ENCODE data around the gene GAS2.

The GAS2 gene

GRCh38 chr11:22671751-22672150, 5.3 kb downstream of the GAS2 start:
- no peak for DNase-seq (ENCODE audit: low read depth in 2 of 2, low spot score in 1 of 2)

GRCh38 chr11:22674470-22675439, 8.3 kb downstream of the GAS2 start:
- no peak for DNase-seq (ENCODE audit: low read depth in 2 of 2, low spot score in 1 of 2)

GRCh38 chr11:22677153-22677903, 10.9 kb downstream of the GAS2 start:
- DNase-seq (ENCODE audit: low read depth in 2 of 2, low spot score in 1 of 2) = no peak

- DNase-seq (ENCODE audit: low read depth in 2 of 2, low spot score in 1 of 2) = no peak
Observed at GRCh38 chr11:22680628-22681027, 14.2 kb downstream of the GAS2 start.

DNA sequence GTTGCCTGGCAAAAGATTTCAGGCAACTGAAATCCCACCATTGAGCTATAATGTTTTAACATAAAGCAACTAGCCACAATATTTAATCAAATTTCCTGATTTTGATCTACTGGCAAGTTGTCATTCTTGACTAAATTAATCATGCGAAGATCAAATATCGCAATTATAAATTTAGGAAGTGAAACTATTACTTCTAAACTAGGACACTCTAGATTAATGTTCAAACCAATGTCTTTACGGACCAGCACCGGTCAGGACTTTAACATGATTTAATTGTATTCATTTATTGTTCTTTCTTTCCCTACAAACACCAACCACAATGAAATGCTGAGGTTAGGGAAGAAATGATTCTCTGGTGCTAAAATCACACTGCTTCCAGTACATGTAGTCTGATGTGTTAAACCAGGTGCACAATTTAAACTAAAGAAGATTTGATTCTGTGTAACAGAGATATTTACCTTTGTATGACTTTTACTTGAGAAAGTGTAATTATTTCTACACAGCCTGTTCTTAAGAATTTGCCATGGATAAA, 14.9 kb downstream of the GAS2 start:
- no peak for DNase-seq (ENCODE audit: low read depth in 2 of 2, low spot score in 1 of 2)

- no peak for DNase-seq (ENCODE audit: low read depth in 2 of 2, low spot score in 1 of 2)
Observed at GRCh38 chr11:22684082-22684481, 17.7 kb downstream of the GAS2 start.

GRCh38 chr11:22685111-22685510, 18.7 kb downstream of the GAS2 start:
- DNase-seq (ENCODE audit: low read depth in 2 of 2, low spot score in 1 of 2) = no peak

- DNase-seq (ENCODE audit: low read depth in 2 of 2, low spot score in 1 of 2) = no peak
Observed at GRCh38 chr11:22688914-22689313, 22.5 kb downstream of the GAS2 start.

GRCh38 chr11:22690257-22690656, 23.8 kb downstream of the GAS2 start:
- DNase-seq (ENCODE audit: low read depth in 2 of 2, low spot score in 1 of 2) = no peak

DNA sequence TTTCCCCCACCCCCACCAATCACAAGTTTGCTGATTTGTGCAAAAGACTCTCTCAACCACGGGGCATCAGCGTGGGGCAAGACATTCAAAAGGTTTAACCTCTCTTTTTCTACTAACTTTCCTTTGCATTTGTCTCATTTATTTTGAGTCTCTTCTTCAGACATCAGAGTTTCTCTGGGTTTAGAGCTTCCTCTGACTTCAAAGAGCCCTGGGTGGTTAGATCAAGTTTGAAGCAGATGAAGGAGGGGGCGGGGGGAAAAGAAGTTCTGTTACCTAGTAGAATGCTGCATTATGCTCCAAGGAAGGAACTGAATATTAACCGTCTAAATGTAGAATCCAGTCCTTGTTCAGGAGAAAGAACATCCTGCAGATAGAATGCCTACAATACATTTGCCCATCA, 24.5 kb downstream of the GAS2 start:
- no peak for DNase-seq (ENCODE audit: low read depth in 2 of 2, low spot score in 1 of 2)

DNA sequence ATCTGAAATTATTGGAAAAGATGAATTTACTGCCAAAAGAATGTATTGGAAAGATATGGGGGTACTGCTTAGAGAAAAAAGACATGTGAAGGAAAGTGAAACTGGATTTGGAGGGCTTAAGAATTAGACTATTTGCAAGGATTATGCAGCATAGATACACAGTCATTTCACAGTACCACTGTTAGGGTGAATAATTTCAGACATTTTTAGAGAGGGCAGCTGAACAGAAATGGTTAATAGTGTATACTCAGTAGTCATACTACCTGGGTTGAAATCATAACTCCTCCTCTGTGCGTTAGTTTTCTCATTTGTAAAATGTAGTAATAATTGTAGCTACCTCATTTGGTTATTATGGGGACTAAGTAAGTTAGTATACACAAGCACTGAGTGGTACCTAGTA, 33.0 kb downstream of the GAS2 start:
- no peak for DNase-seq (ENCODE audit: low read depth in 2 of 2, low spot score in 1 of 2)

DNA sequence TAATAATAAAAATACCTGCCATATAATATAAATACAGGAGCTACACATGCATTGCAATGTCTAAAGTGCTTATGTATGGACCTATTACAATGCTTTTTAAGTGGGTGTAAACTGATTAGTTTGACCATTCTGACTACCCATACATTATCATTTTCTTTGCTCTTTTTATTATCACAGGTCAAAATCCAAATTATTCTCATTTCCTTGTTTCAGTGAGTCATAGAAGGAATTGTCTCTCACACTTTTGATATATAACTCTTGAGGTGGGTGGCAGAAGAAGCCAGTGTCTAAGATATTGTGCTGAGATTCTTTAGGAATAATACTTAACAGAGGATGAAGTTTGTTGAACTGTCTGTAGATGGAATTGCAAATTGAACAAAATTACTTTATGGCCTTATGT, 35.6 kb downstream of the GAS2 start:
- no peak for DNase-seq (ENCODE audit: low read depth in 2 of 2, low spot score in 1 of 2)

DNA sequence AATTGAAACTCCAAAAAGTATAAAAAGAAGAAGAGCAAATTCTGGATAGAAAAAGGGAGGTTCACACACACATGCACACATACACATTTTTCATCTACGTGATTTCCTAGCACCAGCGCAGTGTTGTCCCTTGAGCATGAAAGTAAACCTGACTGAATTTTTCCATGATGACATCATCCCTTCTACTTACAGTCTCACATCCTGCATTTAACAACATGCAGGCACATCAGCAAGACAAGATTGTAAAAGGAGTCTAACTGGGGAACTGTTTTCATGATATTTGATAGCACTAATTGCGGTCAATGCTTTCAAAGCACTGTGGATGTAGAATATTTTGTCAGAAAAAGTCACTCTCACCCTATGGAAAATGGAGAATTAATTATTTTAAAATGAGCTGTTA, 36.6 kb downstream of the GAS2 start:
- no peak for DNase-seq (ENCODE audit: low read depth in 2 of 2, low spot score in 1 of 2)

DNA sequence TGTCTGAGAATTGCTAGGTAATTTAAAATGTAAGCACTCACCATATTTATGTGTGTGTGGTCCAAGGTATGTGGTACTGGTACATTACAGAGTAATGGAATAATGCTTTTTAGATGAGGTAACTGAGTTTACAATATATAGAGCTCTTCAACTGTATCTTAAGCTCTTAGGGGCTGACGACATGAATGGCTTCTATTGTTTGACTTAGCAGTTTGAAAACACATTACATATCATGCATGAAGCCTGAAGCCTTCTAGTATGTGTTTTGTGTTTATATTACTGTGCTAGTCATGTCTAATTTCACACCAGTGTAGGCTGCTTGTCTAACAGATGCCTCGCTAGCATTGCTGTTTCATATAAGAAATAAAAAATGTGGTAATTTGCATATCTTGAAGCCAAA, 37.2 kb downstream of the GAS2 start:
- DNase-seq (ENCODE audit: low read depth in 2 of 2, low spot score in 1 of 2) = no peak

- DNase-seq (ENCODE audit: low read depth in 2 of 2, low spot score in 1 of 2) = no peak
Observed at GRCh38 chr11:22707119-22707899, 40.9 kb downstream of the GAS2 start.

GRCh38 chr11:22711071-22711770, 44.8 kb downstream of the GAS2 start:
- no peak for DNase-seq (ENCODE audit: low read depth in 2 of 2, low spot score in 1 of 2)

- no peak for DNase-seq (ENCODE audit: low read depth in 2 of 2, low spot score in 1 of 2)
Observed at GRCh38 chr11:22711880-22712279, 45.5 kb downstream of the GAS2 start.

- no peak for DNase-seq (ENCODE audit: low read depth in 2 of 2, low spot score in 1 of 2)
Observed at GRCh38 chr11:22713336-22713735, 46.9 kb downstream of the GAS2 start.

DNA sequence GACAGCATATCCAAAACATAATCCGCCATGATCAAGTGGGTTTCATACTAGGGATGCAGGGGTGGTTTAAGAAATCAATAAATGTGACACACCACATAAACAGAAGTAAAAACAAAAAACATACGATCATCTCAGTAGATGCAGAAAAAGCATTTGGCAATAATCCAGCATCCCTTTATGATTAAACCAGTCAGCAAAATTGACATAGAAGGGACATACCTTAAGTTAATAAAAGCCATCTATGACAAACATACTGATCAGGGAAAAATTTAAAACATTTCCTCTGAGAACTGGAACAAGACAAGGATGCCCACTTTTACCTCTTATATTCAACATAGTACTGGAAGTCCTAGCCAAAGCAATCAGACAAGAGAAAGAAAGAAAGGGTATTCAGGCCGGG, 49.6 kb downstream of the GAS2 start:
- DNase-seq (ENCODE audit: low read depth in 2 of 2, low spot score in 1 of 2) = no peak

GRCh38 chr11:22720457-22720856, 54.0 kb downstream of the GAS2 start:
- DNase-seq (ENCODE audit: low read depth in 2 of 2, low spot score in 1 of 2) = no peak

DNA sequence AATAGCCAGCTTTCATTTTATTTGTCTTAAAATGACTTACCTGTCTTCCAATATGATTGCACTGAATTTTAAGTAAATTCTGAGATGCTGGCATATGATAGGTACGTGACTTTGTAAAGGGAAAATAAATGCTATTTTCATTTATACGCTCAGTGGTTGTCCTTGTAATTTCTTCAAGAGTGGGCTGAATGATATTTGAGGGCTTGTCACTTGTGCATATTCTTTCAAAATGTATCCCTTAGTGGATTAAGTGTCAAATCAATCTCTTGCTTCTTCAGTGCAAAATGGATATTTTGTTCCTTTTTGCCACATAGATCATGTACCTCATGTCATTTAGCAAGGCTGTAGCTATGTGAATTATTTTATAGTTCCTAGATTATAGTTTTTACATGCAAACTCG, 56.9 kb downstream of the GAS2 start:
- DNase-seq (ENCODE audit: low read depth in 2 of 2, low spot score in 1 of 2) = no peak

Data from stimulated activated CD8-positive, alpha-beta memory T cell treated with anti-CD3 and anti-CD28 coated beads, Interleukin-4, amount 100 ng/mL, for 4 hours (primary cell).